Stomach (tissue), 9 donors: ENCODE measurements around the gene TMEM132D. TPM values are rescaled to one million over a fixed set of nuclear protein-coding genes. Genes with fewer than 3 reads are reported as not detected.

Experiments used
- DNase-seq, 2 donors: peaks; one replicate each; pipeline versions ENCODE4 v3.0.0 to v3.0.0-alpha.2; 2013 to 2019
- H3K27ac ChIP-seq, 5 donors: fragments of 200-600 bp in 4 of 5; sonication (generic) in 4 of 5; one replicate each; pipeline ENCODE4 v1.5.1; 2013 to 2019; ENCODE audit warnings: mild to moderate bottlenecking in 1 of 5, moderate library complexity in 1 of 5
- H3K27me3 ChIP-seq, 3 donors: fragments of 200-600 bp; sonication (generic); one replicate each; pipeline ENCODE4 v1.5.1; 2017 to 2019; ENCODE audit warnings: mixed run types in 1 of 3
- H3K36me3 ChIP-seq, 4 donors: fragments of 200-600 bp; sonication (generic); 1 replicate in 3 of 4; 2 replicates in 1 of 4; pipeline ENCODE4 v1.5.1; 2016 to 2019
- H3K4me1 ChIP-seq, 4 donors: fragments of 200-600 bp; sonication (generic); one replicate each; pipeline ENCODE4 v1.5.1; 2016 to 2019
- H3K4me3 ChIP-seq, 4 donors: fragments of 200-600 bp; sonication (generic) in 3 of 4; one replicate each; pipeline ENCODE4 v1.5.1; 2016 to 2019; ENCODE audit warnings: mild to moderate bottlenecking in 1 of 4
- H3K9me3 ChIP-seq, 4 donors: fragments of 200-600 bp; sonication (generic); one replicate each; pipeline ENCODE4 v1.5.1; 2016 to 2019
- CTCF ChIP-seq, 7 experiments: fragments of 450-650 bp in 4 of 7; fragments of 200-600 bp in 3 of 7; sonication (generic) in 3 of 7; IDR thresholded peaks; one replicate each; pipeline ENCODE4 v1.5.1; 2016 to 2019; ENCODE audit warnings: antibody characterized with exemption in 7 of 7, control low read depth in 2 of 7, mild to moderate bottlenecking in 1 of 7
- EP300 ChIP-seq: sonication (generic); formaldehyde crosslinking; IDR thresholded peaks from one replicate; pipeline ENCODE4 v1.6.1; 2017; ENCODE audit warnings: antibody characterized with exemption
- POLR2A ChIP-seq, 4 donors: fragments of 450-650 bp; IDR thresholded peaks; one replicate each; pipeline ENCODE4 v1.6.1; 2016; ENCODE audit warnings: antibody characterized with exemption in 4 of 4, control low read depth in 2 of 4, mild to moderate bottlenecking in 1 of 4, moderate library complexity in 1 of 4
- POLR2AphosphoS5 ChIP-seq, 3 donors: sonication (generic); formaldehyde crosslinking; IDR thresholded peaks; one replicate each; pipeline ENCODE4 v1.6.1; 2016; ENCODE audit warnings: antibody characterized with exemption in 3 of 3
- WGBS, 5 donors: extraction: QIAGEN DNeasy Blood & Tissue Kit in 3 of 5; methylation state at CpG; one replicate each; pipeline versions ENCODE4 v1.1.5 to v1.1.7; 2013 to 2018; 5-methylcytosine and 5-hydroxymethylcytosine counted together
- intact Hi-C: fragments of 100-400 bp; cut with DNase I; formaldehyde crosslinking; loops from one replicate; pipeline ENCODE4 v1.15.1; 2023; ENCODE audit warnings: low total_unique reads
- polyA plus RNA-seq, 3 donors: library from polyadenylated mRNA; stranded (reverse); fragments of 200-250 nt; gene quantifications; one replicate each; pipeline ENCODE4 v1.2.3, GENCODE V29; 2013
- total RNA-seq, 5 donors: library from RNA; depleted of rRNA; stranded (reverse); fragments of >200 nt; gene quantifications; one replicate each; pipeline versions ENCODE4 v1.1.0 to v1.2.3, GENCODE V29; 2014 to 2016
- donor health status: healthy with polysubstance abuse.
- donor health status: Bipolar disorder and iron deficiency.
- donor health status: healthy.

TMEM132D gene
- total and polyA plus RNA-seq, 8 donors, result 0.29 to 0.92 TPM; not detected in 6

GRCh38 chr12:129790331-129790730 is 113.5 kb downstream of the TMEM132D start:
- Histone ChIP-seq H3K36me3 (no peaks in the 10 kb centered on the region), H3K27me3 (no peaks in the 10 kb centered on the region), H3K9me3 (peaks cover 0 to 14% (median 8%) of the 10 kb centered on the region in 4 donors), H3K27ac (no peak overlapping the region), H3K4me3 (no peak overlapping the region), H3K4me1 (no peaks in the 10 kb centered on the region)
- 35 to 55% (median 40%) methylated on average over 6 of the region's 6 CpGs for WGBS, 5 donors
- no peak for DNase-seq
- TF ChIP-seq EP300 (no peak), CTCF (IDR thresholded peaks at IDR 0.05) (no peak), POLR2A (IDR thresholded peaks at IDR 0.05) (no peak), POLR2AphosphoS5 (IDR thresholded peaks at IDR 0.05) (no peak)
- intact Hi-C loops, result no loop called here

- H3K36me3 ChIP-seq, result no peaks in the 10 kb centered on the region
- TF ChIP-seq EP300, result no peak
- TF ChIP-seq POLR2AphosphoS5 (IDR thresholded peaks at IDR 0.05), result no peak
- TF ChIP-seq POLR2A (IDR thresholded peaks at IDR 0.05), result no peak
- no peak for TF ChIP-seq CTCF (IDR thresholded peaks at IDR 0.05)
- no peaks in the 10 kb centered on the region for H3K27me3 ChIP-seq
- no peak overlapping the region for H3K27ac ChIP-seq
- no peak for DNase-seq
- 84 to 90% (median 88%) methylated on average over 14 of the region's 14 CpGs for WGBS, 5 donors
- H3K9me3 ChIP-seq, result peaks cover 0 to 18% (median 9%) of the 10 kb centered on the region in 4 donors
- H3K4me1 ChIP-seq, result no peaks in the 10 kb centered on the region
- no peak overlapping the region for H3K4me3 ChIP-seq
- intact Hi-C loops, result no loop called here
These were observed 113.9 kb downstream of the TMEM132D start for GRCh38 chr12:129789921-129790320.

GRCh38 chr12:129788506-129789084 is 115.2 kb downstream of the TMEM132D start:
- WGBS, 5 donors, result 64 to 83% (median 73%) methylated on average over 9 of the region's 9 CpGs

GRCh38 chr12:129779989-129780388 is 123.8 kb downstream of the TMEM132D start:
- H3K36me3 ChIP-seq, result no peaks in the 10 kb centered on the region
- peaks cover 0 to 6% (median 0%) of the 10 kb centered on the region in 4 donors for H3K9me3 ChIP-seq
- no peak for TF ChIP-seq EP300
- no peak for TF ChIP-seq POLR2A (IDR thresholded peaks at IDR 0.05)
- no peak for TF ChIP-seq CTCF (IDR thresholded peaks at IDR 0.05)
- no peak for TF ChIP-seq POLR2AphosphoS5 (IDR thresholded peaks at IDR 0.05)
- 74 to 85% (median 81%) methylated on average over 12 of the region's 12 CpGs for WGBS, 5 donors
- no peak overlapping the region for H3K4me3 ChIP-seq
- intact Hi-C loops, result no loop called here
- peaks cover 0 to 4% (median 0%) of the 10 kb centered on the region in 3 donors for H3K27me3 ChIP-seq
- H3K27ac ChIP-seq, result no peak overlapping the region
- no peaks in the 10 kb centered on the region for H3K4me1 ChIP-seq
- no peak for DNase-seq

More at GRCh38 chr12:129788506-129789084, 115.2 kb downstream of the TMEM132D start:
- intact Hi-C loops, result no loop called here
- no peaks in the 10 kb centered on the region for H3K27me3 ChIP-seq
- no peak for TF ChIP-seq EP300
- H3K9me3 ChIP-seq, result peaks cover 0 to 23% (median 9%) of the 10 kb centered on the region in 4 donors
- no peaks in the 10 kb centered on the region for H3K4me1 ChIP-seq
- DNase-seq, result no peak
- H3K4me3 ChIP-seq, result no peak overlapping the region
- H3K36me3 ChIP-seq, result no peaks in the 10 kb centered on the region
- no peak overlapping the region for H3K27ac ChIP-seq

- no peak for DNase-seq
- Histone ChIP-seq H3K27ac (no peak overlapping the region), H3K9me3 (no peaks in the 10 kb centered on the region), H3K4me3 (no peak overlapping the region), H3K36me3 (no peaks in the 10 kb centered on the region), H3K4me1 (no peaks in the 10 kb centered on the region), H3K27me3 (peaks cover 0 to 4% (median 0%) of the 10 kb centered on the region in 3 donors)
- whole genome bisulfite sequencing, 5 donors, result 77 to 88% (median 81%) methylated on average over 5 of the region's 5 CpGs
- TF ChIP-seq POLR2A (IDR thresholded peaks at IDR 0.05) (no peak), POLR2AphosphoS5 (IDR thresholded peaks at IDR 0.05) (no peak), CTCF (IDR thresholded peaks at IDR 0.05) (no peak), EP300 (no peak)
- intact Hi-C loops, result no loop called here
These were observed 124.8 kb downstream of the TMEM132D start for GRCh38 chr12:129779033-129779432.
